Measurements from ENCODE around the gene TMEM213. TPM values are rescaled to one million over a fixed set of nuclear protein-coding genes. Genes with fewer than 3 reads are reported as not detected.

TMEM213 gene
- total RNA-seq, 1 experiment from 2014 or later: 0.11 TPM

DNA sequence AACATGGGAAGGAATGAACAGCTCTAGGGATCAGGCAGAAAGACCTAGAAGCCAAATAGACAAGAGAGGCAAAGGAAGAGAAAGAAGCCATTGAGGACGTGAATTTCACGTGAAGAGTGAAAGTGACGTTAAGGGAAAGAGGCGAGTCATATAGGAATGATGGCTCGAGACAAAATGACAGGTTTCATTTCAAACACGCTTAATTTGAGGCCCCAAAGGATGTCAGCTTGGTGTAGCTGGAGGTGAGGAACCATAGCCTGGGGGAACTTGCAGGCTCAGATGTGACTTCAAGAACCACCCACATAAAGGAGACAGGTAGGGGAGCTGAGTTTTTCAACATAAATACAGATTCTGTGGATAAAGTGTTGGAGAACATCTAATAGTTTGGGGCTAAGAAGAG is 84.5 kb downstream of the TMEM213 start (continued):
- TF ChIP-seq, protein P1, sequence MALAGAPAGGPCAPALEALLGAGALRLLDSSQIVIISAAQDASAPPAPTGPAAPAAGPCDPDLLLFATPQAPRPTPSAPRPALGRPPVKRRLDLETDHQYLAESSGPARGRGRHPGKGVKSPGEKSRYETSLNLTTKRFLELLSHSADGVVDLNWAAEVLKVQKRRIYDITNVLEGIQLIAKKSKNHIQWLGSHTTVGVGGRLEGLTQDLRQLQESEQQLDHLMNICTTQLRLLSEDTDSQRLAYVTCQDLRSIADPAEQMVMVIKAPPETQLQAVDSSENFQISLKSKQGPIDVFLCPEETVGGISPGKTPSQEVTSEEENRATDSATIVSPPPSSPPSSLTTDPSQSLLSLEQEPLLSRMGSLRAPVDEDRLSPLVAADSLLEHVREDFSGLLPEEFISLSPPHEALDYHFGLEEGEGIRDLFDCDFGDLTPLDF (CRISPR knock-in tag; IDR thresholded peaks at IDR 0.05): no peak
- TF ChIP-seq MXD4 (CRISPR knock-in tag; IDR thresholded peaks at IDR 0.05; ENCODE audit: borderline replicate concordance): no peak

DNA sequence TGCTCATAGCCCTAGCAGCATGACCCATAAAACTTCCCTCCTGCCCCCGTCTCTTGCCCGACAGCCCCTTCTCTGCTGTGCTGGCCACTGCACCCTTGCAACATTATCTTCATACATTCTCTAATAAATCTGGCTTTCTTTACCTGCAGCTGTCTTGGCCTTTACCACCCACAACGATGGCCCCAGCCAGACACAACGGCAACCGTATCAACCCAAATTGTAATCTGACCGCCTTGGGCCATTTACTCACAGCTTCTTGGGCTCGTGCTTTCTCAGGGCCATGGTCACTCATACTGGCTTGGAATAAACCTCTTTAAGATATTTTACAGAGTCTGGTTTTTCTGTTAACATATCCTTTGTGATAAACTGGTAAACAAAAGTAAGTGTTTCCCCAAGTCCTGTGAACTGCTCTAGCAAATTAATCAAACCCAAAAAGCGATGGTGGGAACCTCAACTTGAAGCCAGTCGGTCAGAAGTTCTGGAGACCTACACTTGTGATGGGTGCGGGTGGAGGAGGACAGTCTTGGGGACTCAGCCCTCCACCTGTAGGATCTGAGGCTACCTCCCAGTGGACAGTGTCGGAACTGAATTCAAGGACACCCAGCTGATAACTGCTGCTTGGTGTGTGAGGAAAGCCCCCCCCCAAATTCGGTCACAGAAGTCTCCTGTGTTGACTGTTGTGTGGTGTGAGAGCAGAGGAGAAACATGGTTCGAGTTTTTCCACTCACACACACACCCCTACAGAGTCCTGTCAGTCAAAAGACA is 87.8 kb downstream of the TMEM213 start:
- Mint-ChIP-seq H3K9me3 (no peaks in the 10 kb centered on the region), H3K4me3 (no peak overlapping the region), H3K27me3 (ENCODE audit: low read depth) (no peaks in the 10 kb centered on the region), H3K27ac (0 out of 2 replicates have a peak overlapping the region, but pooled peaks have one; percentile 29), H3K4me1 (peaks cover 10% of the 10 kb centered on the region), H3K36me3 (peaks cover 17% of the 10 kb centered on the region)
- ATAC-seq (peak; percentile 65; the same call in 1 of the 2 replicates), DNase-seq (ENCODE audit: low spot score) (no peak)
- ChIA-PET POLR2A (interaction anchor here (0.6 kb wide), 1 partner anchor 8 kb away, joined by 4 read pairs; no protein-coding TSS in a partner anchor), CTCF (interaction anchor here (0.5 to 1.7 kb wide), 19 partner anchors 8 to 1064 kb away, joined by 3 to 6 read pairs (median 4); partner anchors contain the start of genes ATP6V0A4, KIAA1549 and TMEM213)
- no peak for TF ChIP-seq GRHL2 (CRISPR knock-in tag; IDR thresholded peaks at IDR 0.05; ENCODE audit: insufficient replicate concordance, severe bottlenecking)
- no peak for TF ChIP-seq NR1H2 (CRISPR knock-in tag; IDR thresholded peaks at IDR 0.05)
- TF ChIP-seq, protein P2, sequence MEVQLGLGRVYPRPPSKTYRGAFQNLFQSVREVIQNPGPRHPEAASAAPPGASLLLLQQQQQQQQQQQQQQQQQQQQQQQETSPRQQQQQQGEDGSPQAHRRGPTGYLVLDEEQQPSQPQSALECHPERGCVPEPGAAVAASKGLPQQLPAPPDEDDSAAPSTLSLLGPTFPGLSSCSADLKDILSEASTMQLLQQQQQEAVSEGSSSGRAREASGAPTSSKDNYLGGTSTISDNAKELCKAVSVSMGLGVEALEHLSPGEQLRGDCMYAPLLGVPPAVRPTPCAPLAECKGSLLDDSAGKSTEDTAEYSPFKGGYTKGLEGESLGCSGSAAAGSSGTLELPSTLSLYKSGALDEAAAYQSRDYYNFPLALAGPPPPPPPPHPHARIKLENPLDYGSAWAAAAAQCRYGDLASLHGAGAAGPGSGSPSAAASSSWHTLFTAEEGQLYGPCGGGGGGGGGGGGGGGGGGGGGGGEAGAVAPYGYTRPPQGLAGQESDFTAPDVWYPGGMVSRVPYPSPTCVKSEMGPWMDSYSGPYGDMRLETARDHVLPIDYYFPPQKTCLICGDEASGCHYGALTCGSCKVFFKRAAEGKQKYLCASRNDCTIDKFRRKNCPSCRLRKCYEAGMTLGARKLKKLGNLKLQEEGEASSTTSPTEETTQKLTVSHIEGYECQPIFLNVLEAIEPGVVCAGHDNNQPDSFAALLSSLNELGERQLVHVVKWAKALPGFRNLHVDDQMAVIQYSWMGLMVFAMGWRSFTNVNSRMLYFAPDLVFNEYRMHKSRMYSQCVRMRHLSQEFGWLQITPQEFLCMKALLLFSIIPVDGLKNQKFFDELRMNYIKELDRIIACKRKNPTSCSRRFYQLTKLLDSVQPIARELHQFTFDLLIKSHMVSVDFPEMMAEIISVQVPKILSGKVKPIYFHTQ (CRISPR knock-in tag; IDR thresholded peaks at IDR 0.05): no peak
- no peak for TF ChIP-seq GABPB1 (CRISPR knock-in tag; IDR thresholded peaks at IDR 0.05)
- no peak for TF ChIP-seq IRF2 (CRISPR knock-in tag; IDR thresholded peaks at IDR 0.05; ENCODE audit: borderline replicate concordance, low read depth)
- TF ChIP-seq PRRX2 (CRISPR knock-in tag; IDR thresholded peaks at IDR 0.05): no peak
- TF ChIP-seq SOX15 (CRISPR knock-in tag; IDR thresholded peaks at IDR 0.05): no peak
- TF ChIP-seq ETV6 (CRISPR knock-in tag; IDR thresholded peaks at IDR 0.05): no peak
- TF ChIP-seq NFE2L1 (CRISPR knock-in tag; IDR thresholded peaks at IDR 0.05): no peak
- TF ChIP-seq, protein P3, sequence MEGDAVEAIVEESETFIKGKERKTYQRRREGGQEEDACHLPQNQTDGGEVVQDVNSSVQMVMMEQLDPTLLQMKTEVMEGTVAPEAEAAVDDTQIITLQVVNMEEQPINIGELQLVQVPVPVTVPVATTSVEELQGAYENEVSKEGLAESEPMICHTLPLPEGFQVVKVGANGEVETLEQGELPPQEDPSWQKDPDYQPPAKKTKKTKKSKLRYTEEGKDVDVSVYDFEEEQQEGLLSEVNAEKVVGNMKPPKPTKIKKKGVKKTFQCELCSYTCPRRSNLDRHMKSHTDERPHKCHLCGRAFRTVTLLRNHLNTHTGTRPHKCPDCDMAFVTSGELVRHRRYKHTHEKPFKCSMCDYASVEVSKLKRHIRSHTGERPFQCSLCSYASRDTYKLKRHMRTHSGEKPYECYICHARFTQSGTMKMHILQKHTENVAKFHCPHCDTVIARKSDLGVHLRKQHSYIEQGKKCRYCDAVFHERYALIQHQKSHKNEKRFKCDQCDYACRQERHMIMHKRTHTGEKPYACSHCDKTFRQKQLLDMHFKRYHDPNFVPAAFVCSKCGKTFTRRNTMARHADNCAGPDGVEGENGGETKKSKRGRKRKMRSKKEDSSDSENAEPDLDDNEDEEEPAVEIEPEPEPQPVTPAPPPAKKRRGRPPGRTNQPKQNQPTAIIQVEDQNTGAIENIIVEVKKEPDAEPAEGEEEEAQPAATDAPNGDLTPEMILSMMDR (IDR thresholded peaks at IDR 0.05): no peak
- TF ChIP-seq, protein P4, sequence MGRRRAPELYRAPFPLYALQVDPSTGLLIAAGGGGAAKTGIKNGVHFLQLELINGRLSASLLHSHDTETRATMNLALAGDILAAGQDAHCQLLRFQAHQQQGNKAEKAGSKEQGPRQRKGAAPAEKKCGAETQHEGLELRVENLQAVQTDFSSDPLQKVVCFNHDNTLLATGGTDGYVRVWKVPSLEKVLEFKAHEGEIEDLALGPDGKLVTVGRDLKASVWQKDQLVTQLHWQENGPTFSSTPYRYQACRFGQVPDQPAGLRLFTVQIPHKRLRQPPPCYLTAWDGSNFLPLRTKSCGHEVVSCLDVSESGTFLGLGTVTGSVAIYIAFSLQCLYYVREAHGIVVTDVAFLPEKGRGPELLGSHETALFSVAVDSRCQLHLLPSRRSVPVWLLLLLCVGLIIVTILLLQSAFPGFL (CRISPR knock-in tag; IDR thresholded peaks at IDR 0.05; ENCODE audit: borderline replicate concordance): no peak
- TF ChIP-seq, protein P5, sequence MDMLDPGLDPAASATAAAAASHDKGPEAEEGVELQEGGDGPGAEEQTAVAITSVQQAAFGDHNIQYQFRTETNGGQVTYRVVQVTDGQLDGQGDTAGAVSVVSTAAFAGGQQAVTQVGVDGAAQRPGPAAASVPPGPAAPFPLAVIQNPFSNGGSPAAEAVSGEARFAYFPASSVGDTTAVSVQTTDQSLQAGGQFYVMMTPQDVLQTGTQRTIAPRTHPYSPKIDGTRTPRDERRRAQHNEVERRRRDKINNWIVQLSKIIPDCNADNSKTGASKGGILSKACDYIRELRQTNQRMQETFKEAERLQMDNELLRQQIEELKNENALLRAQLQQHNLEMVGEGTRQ (CRISPR knock-in tag; IDR thresholded peaks at IDR 0.05): no peak
- TF ChIP-seq, protein P6, sequence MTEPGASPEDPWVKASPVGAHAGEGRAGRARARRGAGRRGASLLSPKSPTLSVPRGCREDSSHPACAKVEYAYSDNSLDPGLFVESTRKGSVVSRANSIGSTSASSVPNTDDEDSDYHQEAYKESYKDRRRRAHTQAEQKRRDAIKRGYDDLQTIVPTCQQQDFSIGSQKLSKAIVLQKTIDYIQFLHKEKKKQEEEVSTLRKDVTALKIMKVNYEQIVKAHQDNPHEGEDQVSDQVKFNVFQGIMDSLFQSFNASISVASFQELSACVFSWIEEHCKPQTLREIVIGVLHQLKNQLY (CRISPR knock-in tag; IDR thresholded peaks at IDR 0.05): no peak
- TF ChIP-seq JUN (CRISPR knock-in tag; IDR thresholded peaks at IDR 0.05): no peak
- no peak for TF ChIP-seq TEAD1 (CRISPR knock-in tag; IDR thresholded peaks at IDR 0.05)

Data from WTC11 (cell line).